MM.1S (cell line): ENCODE data around the gene SDK1.

ENCODE experiments used
- CTCF ChIP-seq: fragments of 300-600 bp; sonication (generic); IDR thresholded peaks from 2 replicates; pipeline ENCODE4 v1.5.1; 2016; ENCODE audit warnings: antibody characterized with exemption, low read length, mixed read lengths
- EZH2phosphoT487 ChIP-seq: fragments of 300-600 bp; sonication (generic); IDR thresholded peaks from 2 replicates; pipeline ENCODE4 v1.6.1; 2018; ENCODE audit warnings: antibody characterized with exemption, low read length

GRCh38 chr7:3333861-3334260, 32.8 kb downstream of the SDK1 start:
- TF ChIP-seq CTCF (no peak), EZH2phosphoT487 (no peak)
